Calu3 (cell line): ENCODE results near the gene GAS6. TPM values are rescaled to one million over a fixed set of nuclear protein-coding genes. Genes with fewer than 3 reads are reported as not detected.

Experiments
- BruUV-seq: library from RNA; stranded (reverse); fragments of 400-500 nt; replicated peaks from 2 replicates; lab custom pipeline; 2021; lab: Mats Ljungman, UMichigan
- CTCF ChIA-PET: fragments of 300-600 bp; sonication (Branson Sonifier 250); formaldehyde crosslinking; loops from one replicate; lab custom pipeline; 2022; ENCODE audit warnings: antibody characterized with exemption; lab: Charles Lee
- DNase-seq: peaks from one replicate; pipeline ENCODE4 v3.0.0; 2022
- H3K27ac Mint-ChIP-seq: one replicate; pipeline ENCODE4 v1.8.0; 2022; ENCODE audit warnings: mixed read lengths; ENCODE audit not compliant: unreplicated experiment
- H3K27me3 Mint-ChIP-seq: one replicate; pipeline ENCODE4 v1.8.0; 2022; ENCODE audit warnings: mixed read lengths; ENCODE audit not compliant: unreplicated experiment
- H3K36me3 Mint-ChIP-seq: one replicate; pipeline ENCODE4 v1.8.0; 2022; ENCODE audit warnings: mild to moderate bottlenecking, moderate library complexity, mixed read lengths; ENCODE audit not compliant: insufficient read depth, unreplicated experiment
- H3K4me1 Mint-ChIP-seq: one replicate; pipeline ENCODE4 v1.8.0; 2022; ENCODE audit warnings: mild to moderate bottlenecking, low read depth, mixed read lengths; ENCODE audit not compliant: unreplicated experiment
- H3K4me3 Mint-ChIP-seq: one replicate; pipeline ENCODE4 v1.8.0; 2022; ENCODE audit warnings: mild to moderate bottlenecking, low read depth, moderate library complexity, mixed read lengths; ENCODE audit not compliant: unreplicated experiment
- H3K9me3 Mint-ChIP-seq: one replicate; pipeline ENCODE4 v1.8.0; 2022; ENCODE audit warnings: low read depth, mixed read lengths; ENCODE audit not compliant: unreplicated experiment
- CTCF ChIP-seq: fragments of 200-600 bp; IDR thresholded peaks from one replicate; pipeline ENCODE4 v1.8.0; 2022; ENCODE audit warnings: antibody characterized with exemption; ENCODE audit not compliant: unreplicated experiment
- intact Hi-C: fragments of 100-400 bp; cut with micrococcal nuclease; formaldehyde crosslinking; loops from one replicate; pipeline ENCODE4 v1.10.0; 2022; ENCODE audit not compliant: unreplicated experiment
- total RNA-seq: library from RNA; stranded (reverse); gene quantifications from 2 replicates; pipeline ENCODE4 v1.2.3, GENCODE V29; 2022

The GAS6 gene
- total RNA-seq, 1 experiment from 2014 or later, result 0.42 TPM

GRCh38 chr13:113816946-113817859, 46.7 kb downstream of the GAS6 start:
- no peak overlapping the region for H3K27ac Mint-ChIP-seq
- DNase-seq, result peak; percentile 67

GRCh38 chr13:113816254-113816929, 47.5 kb downstream of the GAS6 start:
- no peak for DNase-seq
- no peak overlapping the region for H3K27ac Mint-ChIP-seq
- H3K4me3 Mint-ChIP-seq, result no peak overlapping the region
- BruUV-seq, result no TSS peak
- no peaks in the 10 kb centered on the region for H3K27me3 Mint-ChIP-seq
- no peak for TF ChIP-seq CTCF
- H3K9me3 Mint-ChIP-seq, result no peaks in the 10 kb centered on the region
- H3K4me1 Mint-ChIP-seq, result no peaks in the 10 kb centered on the region
- intact Hi-C loops, result no loop called here
- H3K36me3 Mint-ChIP-seq, result peaks cover 5% of the 10 kb centered on the region
- CTCF ChIA-PET, result no interaction called here

More at GRCh38 chr13:113816946-113817859, 46.7 kb downstream of the GAS6 start:
- Mint-ChIP-seq H3K36me3 (peaks cover 5% of the 10 kb centered on the region), H3K4me3 (no peak overlapping the region), H3K9me3 (no peaks in the 10 kb centered on the region), H3K4me1 (no peaks in the 10 kb centered on the region), H3K27me3 (no peaks in the 10 kb centered on the region)
- no TSS peak for BruUV-seq
- intact Hi-C loops, result no loop called here
- CTCF ChIA-PET, result no interaction called here
- TF ChIP-seq CTCF, result peak; percentile 29

GRCh38 chr13:113815151-113816058, 48.5 kb downstream of the GAS6 start:
- intact Hi-C loops, result no loop called here
- Mint-ChIP-seq H3K4me3 (no peak overlapping the region), H3K27me3 (no peaks in the 10 kb centered on the region), H3K36me3 (peaks cover 5% of the 10 kb centered on the region), H3K4me1 (no peaks in the 10 kb centered on the region), H3K27ac (no peak overlapping the region), H3K9me3 (no peaks in the 10 kb centered on the region)
- TF ChIP-seq CTCF, result no peak
- DNase-seq, result no peak
- CTCF ChIA-PET, result no interaction called here
- no TSS peak for BruUV-seq

GRCh38 chr13:113814435-113814821, 49.4 kb downstream of the GAS6 start:
- no peaks in the 10 kb centered on the region for H3K27me3 Mint-ChIP-seq
- CTCF ChIA-PET, result no interaction called here
- intact Hi-C loops, result no loop called here
- no peak overlapping the region for H3K4me3 Mint-ChIP-seq
- BruUV-seq, result no TSS peak
- peaks cover 5% of the 10 kb centered on the region for H3K36me3 Mint-ChIP-seq
- H3K27ac Mint-ChIP-seq, result no peak overlapping the region
- no peaks in the 10 kb centered on the region for H3K9me3 Mint-ChIP-seq
- no peak for DNase-seq
- TF ChIP-seq CTCF, result no peak
- H3K4me1 Mint-ChIP-seq, result no peaks in the 10 kb centered on the region
